SK-N-MC (cell line): ENCODE results near the gene RBM39.
"Not testable (repeated sequence)": the region's sequence is repeated elsewhere in the genome, so short reads cannot be mapped to it uniquely, and the experiment has no call there.

Experiments used
- DNase-seq: peaks from one replicate; pipeline ENCODE4 v3.0.0-alpha.2; 2011; ENCODE audit warnings: low read depth, low spot score
- H3K27ac ChIP-seq: fragments of 200-600 bp; sonication (generic); 2 replicates; pipeline ENCODE4 v1.5.1; 2016; ENCODE audit warnings: mixed run types
- H3K36me3 ChIP-seq: fragments of 200-600 bp; sonication (generic); 2 replicates; pipeline ENCODE4 v1.6.1; 2017; ENCODE audit warnings: antibody characterized with exemption, low read length, mixed read lengths; ENCODE audit not compliant: insufficient read depth
- H3K4me3 ChIP-seq: fragments of 200-600 bp; sonication (generic); 2 replicates; pipeline ENCODE4 v1.5.1; 2016
- H3K9ac ChIP-seq: fragments of 200-600 bp; sonication (generic); 2 replicates; pipeline ENCODE4 v1.8.0; 2017; ENCODE audit warnings: mixed run types, mixed read lengths; ENCODE audit not compliant: insufficient read length
- H3K9me3 ChIP-seq: fragments of 200-600 bp; sonication (generic); 2 replicates; pipeline ENCODE4 v1.6.1; 2017; ENCODE audit warnings: low read depth, mild to moderate bottlenecking, antibody characterized with exemption, low read length, moderate library complexity, mixed read lengths
- EZH2 ChIP-seq: fragments of 200-600 bp; sonication (generic); IDR thresholded peaks from one replicate; pipeline ENCODE4 v1.6.1; 2017; ENCODE audit warnings: antibody characterized with exemption
- FOXP2 ChIP-seq: optimal IDR thresholded peaks from 2 replicates; pipeline ENCODE3; 2011; ENCODE audit warnings: mild to moderate bottlenecking, moderate library complexity; ENCODE audit not compliant: insufficient read depth; ENCODE audit errors: extremely low read length, control extremely low read depth
- POLR2AphosphoS5 ChIP-seq: IDR thresholded peaks from 2 replicates; pipeline ENCODE4 v1.6.1; 2012; ENCODE audit warnings: mild to moderate bottlenecking, low read depth, low read length, borderline replicate concordance

Gene RBM39

GRCh38 chr20:35709259-35709658 is 32.8 kb downstream of the RBM39 start:
- Histone ChIP-seq H3K9me3 (no peaks in the 10 kb centered on the region), H3K27ac (peak overlapping the region; percentile 78), H3K9ac (no peak overlapping the region), H3K4me3 (no peak overlapping the region), H3K36me3 (peaks cover 94% of the 10 kb centered on the region)
- no peak for DNase-seq
- TF ChIP-seq FOXP2 (no peak), POLR2AphosphoS5 (no peak; the same call in 1 of the 2 replicates), EZH2 (no peak)

DNA sequence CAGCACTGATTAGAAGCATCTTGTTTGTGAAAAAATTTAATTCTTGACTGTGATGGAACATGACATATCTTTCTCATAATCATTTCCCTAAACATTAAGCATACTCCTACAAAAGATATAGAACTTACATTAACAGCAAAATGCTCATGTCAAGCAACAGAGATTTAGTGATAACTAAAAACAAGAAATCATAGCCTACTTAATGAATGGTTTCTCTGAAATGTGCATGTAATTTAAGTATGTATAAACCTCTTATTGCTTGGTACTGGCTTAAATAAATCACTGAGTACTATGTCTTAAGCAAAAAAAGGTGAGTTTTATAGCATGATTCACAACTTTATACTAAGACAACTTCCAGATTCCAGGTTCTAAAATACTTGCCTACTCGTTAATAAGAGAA is 33.6 kb downstream of the RBM39 start:
- TF ChIP-seq EZH2 (no peak), POLR2AphosphoS5 (no peak), FOXP2 (no peak)
- Histone ChIP-seq H3K9me3 (no peaks in the 10 kb centered on the region), H3K27ac (peak overlapping the region; percentile 61), H3K9ac (no peak overlapping the region), H3K4me3 (no peak overlapping the region), H3K36me3 (peaks cover 94% of the 10 kb centered on the region)
- DNase-seq = no peak

GRCh38 chr20:35706591-35707529 is 35.2 kb downstream of the RBM39 start:
- Histone ChIP-seq H3K36me3 (peaks cover 96% of the 10 kb centered on the region), H3K27ac (peak overlapping the region; percentile 55; the same call in 1 of the 2 replicates)
- not testable (repeated sequence) for DNase-seq, H3K9me3 ChIP-seq, H3K9ac ChIP-seq, H3K4me3 ChIP-seq

DNA sequence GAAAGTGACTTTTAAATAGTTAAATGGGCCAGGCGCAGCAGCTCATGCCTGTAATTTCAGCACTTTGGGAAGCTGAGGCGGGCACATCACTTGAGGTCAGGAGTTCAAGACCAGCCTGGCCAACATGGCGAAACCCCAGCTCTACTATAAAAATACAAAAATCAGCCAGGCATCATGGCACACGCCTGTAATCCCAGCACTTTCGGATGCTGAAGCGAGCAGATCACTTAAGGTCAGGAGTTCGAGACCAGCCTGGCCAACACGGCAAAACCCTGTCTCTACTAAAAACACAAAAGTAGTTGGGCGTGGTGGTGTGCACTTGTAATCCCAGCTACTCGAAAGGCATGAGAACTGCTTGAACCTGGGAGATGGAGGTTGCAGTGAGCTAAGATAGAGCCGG is 36.2 kb downstream of the RBM39 start:
- 0 out of 2 replicates have a peak, but pooled peaks have one; percentile 28 for TF ChIP-seq POLR2AphosphoS5
- DNase-seq = not testable (repeated sequence)
- H3K36me3 ChIP-seq = peaks cover 88% of the 10 kb centered on the region

GRCh38 chr20:35704514-35705261 is 37.4 kb downstream of the RBM39 start:
- Histone ChIP-seq H3K4me3 (no peak overlapping the region), H3K9ac (no peak overlapping the region), H3K9me3 (no peaks in the 10 kb centered on the region), H3K36me3 (peaks cover 76% of the 10 kb centered on the region), H3K27ac (peak overlapping the region; percentile 48; the same call in 1 of the 2 replicates)
- no peak for DNase-seq
- TF ChIP-seq POLR2AphosphoS5 = peak; percentile 14; the same call in 1 of the 2 replicates
- TF ChIP-seq FOXP2 = no peak

More for the DNA sequence above, 36.2 kb downstream of the RBM39 start:
- not testable (repeated sequence) for H3K9me3 ChIP-seq, H3K4me3 ChIP-seq, H3K27ac ChIP-seq, H3K9ac ChIP-seq

GRCh38 chr20:35702824-35703695 is 39.0 kb downstream of the RBM39 start:
- no peak overlapping the region for H3K9ac ChIP-seq
- peaks cover 60% of the 10 kb centered on the region for H3K36me3 ChIP-seq
- no peaks in the 10 kb centered on the region for H3K9me3 ChIP-seq
- TF ChIP-seq EZH2 (no peak), FOXP2 (no peak), POLR2AphosphoS5 (no peak; the same call in 1 of the 2 replicates)
- H3K27ac ChIP-seq = peak overlapping the region; percentile 68; the same call in 1 of the 2 replicates
- no peak for DNase-seq
- no peak overlapping the region for H3K4me3 ChIP-seq

DNA sequence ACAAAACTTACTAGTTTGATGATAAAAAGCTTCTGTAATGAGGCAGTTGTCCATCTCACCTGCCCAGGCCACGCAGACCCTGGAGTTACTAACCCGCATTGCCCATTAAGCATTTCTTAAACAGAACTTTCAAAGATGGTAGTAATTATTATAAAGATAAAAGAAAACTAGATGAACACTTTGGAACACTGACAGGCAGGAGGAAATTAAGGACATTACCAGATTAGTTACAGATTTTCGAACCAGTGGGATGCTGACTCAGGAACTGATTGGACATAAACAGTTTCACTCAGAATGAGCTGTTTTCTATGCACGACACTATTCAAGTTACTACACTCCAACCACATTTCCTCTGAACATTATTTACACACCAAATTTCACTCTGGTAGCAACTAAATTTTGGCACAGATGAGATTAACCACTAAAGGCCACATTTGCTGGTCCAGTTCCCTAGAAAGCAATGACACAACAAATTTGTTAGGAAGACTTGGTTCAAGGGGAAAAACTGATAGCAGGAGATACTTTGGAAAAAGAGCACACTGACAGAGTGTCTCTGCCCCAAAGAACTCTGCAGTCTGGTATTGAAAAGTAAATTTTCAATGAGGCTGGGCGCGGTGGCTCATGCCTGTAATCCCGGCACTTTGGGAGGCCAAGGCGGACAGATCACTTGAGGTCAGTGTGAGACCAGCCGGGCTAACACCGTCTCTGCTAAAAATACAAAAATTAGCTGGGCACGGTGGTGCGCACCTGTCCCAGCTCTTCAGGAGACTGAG is 39.8 kb downstream of the RBM39 start:
- no peak overlapping the region for H3K4me3 ChIP-seq
- TF ChIP-seq EZH2 = no peak
- TF ChIP-seq POLR2AphosphoS5 = no peak
- no peak for TF ChIP-seq FOXP2
- peaks cover 54% of the 10 kb centered on the region for H3K36me3 ChIP-seq
- H3K9ac ChIP-seq = no peak overlapping the region
- H3K27ac ChIP-seq = peak overlapping the region; percentile 68
- no peak for DNase-seq
- H3K9me3 ChIP-seq = no peaks in the 10 kb centered on the region
